MM.1S (cell line): ENCODE data around the gene MITF.

Experiments used
- EZH2 ChIP-seq: fragments of 300-600 bp; sonication (generic); optimal IDR thresholded peaks from 2 replicates; pipeline ENCODE3; 2017; ENCODE audit warnings: low read depth, mild to moderate bottlenecking, antibody characterized with exemption, low read length, mixed read lengths
- EZH2phosphoT487 ChIP-seq: fragments of 300-600 bp; sonication (generic); IDR thresholded peaks from 2 replicates; pipeline ENCODE4 v1.6.1; 2018; ENCODE audit warnings: antibody characterized with exemption, low read length
- TF ChIP-seq, protein P1 (sequence below): fragments of 300-600 bp; sonication (generic); IDR thresholded peaks from 2 replicates; pipeline ENCODE4 v1.5.1; 2016; ENCODE audit warnings: antibody characterized with exemption, low read length, mixed read lengths

GRCh38 chr3:69868841-69869420 lies 129.7 kb downstream of the MITF start:
- TF ChIP-seq, protein P1, sequence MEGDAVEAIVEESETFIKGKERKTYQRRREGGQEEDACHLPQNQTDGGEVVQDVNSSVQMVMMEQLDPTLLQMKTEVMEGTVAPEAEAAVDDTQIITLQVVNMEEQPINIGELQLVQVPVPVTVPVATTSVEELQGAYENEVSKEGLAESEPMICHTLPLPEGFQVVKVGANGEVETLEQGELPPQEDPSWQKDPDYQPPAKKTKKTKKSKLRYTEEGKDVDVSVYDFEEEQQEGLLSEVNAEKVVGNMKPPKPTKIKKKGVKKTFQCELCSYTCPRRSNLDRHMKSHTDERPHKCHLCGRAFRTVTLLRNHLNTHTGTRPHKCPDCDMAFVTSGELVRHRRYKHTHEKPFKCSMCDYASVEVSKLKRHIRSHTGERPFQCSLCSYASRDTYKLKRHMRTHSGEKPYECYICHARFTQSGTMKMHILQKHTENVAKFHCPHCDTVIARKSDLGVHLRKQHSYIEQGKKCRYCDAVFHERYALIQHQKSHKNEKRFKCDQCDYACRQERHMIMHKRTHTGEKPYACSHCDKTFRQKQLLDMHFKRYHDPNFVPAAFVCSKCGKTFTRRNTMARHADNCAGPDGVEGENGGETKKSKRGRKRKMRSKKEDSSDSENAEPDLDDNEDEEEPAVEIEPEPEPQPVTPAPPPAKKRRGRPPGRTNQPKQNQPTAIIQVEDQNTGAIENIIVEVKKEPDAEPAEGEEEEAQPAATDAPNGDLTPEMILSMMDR = no peak
- TF ChIP-seq EZH2 (no peak), EZH2phosphoT487 (no peak)
